Measurements from ENCODE around the gene PRXL2A. TPM values are rescaled to one million over a fixed set of nuclear protein-coding genes. Genes with fewer than 3 reads are reported as not detected.
"Not testable (repeated sequence)": the region's sequence is repeated elsewhere in the genome, so short reads cannot be mapped to it uniquely, and the experiment has no call there.

PRXL2A gene
- total and polyA plus RNA-seq, 9 donors = 62.1 to 86.7 (median 76.1) TPM

DNA sequence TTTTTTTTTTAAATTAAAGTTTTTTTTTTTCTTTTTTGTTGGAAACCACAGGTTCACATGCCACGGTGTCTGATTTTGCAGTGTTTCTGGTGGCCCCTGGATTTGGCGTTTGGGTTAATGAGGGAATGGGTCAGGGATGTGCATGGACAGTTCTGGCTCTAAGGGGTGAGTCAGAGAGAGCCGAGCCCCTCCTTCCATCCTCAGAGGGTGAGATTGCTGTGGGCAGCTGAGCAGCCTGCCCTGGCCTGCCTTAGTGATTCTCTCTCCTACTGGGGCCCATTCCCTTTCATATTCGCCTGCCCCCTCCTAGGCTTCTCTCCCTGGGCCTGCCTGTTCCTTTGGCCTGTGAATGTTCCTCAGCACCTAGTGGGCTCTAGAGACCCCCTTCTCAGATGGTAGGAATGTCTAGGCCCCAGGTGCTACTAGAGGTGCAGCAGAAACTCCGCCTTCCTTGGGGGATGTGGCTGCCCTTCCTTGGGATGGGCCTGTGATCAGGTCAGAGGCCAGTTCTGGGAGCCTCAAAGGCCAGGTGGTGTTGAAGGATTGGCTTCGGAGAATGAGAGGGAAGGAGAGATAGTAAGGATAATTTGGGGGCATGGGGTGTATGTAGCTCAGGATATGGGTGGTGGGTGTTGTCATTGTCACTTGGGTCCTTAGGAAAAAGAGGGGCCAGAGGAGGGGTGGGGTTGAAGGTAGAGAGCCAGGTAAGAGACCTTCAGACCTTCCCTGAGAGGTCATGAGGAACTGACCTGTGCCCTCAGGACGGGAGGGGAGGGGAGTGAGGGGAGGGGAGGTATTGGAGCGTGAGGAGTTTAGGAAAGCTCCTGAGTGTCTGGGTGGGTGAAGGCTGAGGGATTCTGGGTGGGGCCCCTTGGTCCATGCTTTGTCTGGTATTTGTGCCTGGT, 65.6 kb downstream of the PRXL2A start:
- DNase-seq = no peak
- H3K27ac ChIP-seq (ENCODE audit: low read length) = no peak overlapping the region
- no peaks in the 10 kb centered on the region for H3K27me3 ChIP-seq (ENCODE audit: control insufficient read depth, insufficient read depth, low read length)
- H3K4me1 ChIP-seq (ENCODE audit: control insufficient read depth, insufficient read depth, low read length) = peaks cover 37% of the 10 kb centered on the region
- peaks cover 8% of the 10 kb centered on the region for H3K9me3 ChIP-seq (replicated peaks; ENCODE audit: control insufficient read depth, low read depth, low read length)
- WGBS (ENCODE audit: insufficient coverage) = 74% methylated on average over 4 of the region's 8 CpGs
- H3K36me3 ChIP-seq (ENCODE audit: control insufficient read depth, insufficient read depth, low read length) = peaks cover 20% of the 10 kb centered on the region
- H3K4me3 ChIP-seq (ENCODE audit: low read length) = no peak overlapping the region

DNA sequence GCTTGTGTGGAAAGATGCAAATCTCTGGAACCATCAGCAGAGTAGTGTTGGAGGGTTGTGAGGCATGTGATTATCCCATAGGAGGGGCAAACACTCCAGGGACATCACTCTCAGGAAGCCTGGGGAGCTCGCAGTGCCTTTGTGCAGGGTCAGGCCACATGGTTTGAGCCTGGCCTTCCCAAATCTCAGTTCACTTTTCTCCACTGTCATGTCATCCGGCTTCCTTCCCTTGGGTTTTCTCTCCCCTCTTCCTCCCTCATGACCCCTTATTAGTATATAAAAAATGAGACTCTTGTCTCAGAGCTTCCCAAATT, 66.2 kb downstream of the PRXL2A start:
- no peak for DNase-seq
- Histone ChIP-seq H3K9me3 (replicated peaks; ENCODE audit: control insufficient read depth, low read depth, low read length) (peaks cover 8% of the 10 kb centered on the region), H3K27ac (ENCODE audit: low read length) (no peak overlapping the region), H3K4me3 (ENCODE audit: low read length) (no peak overlapping the region), H3K36me3 (ENCODE audit: control insufficient read depth, insufficient read depth, low read length) (peaks cover 19% of the 10 kb centered on the region), H3K4me1 (ENCODE audit: control insufficient read depth, insufficient read depth, low read length) (peaks cover 33% of the 10 kb centered on the region), H3K27me3 (ENCODE audit: control insufficient read depth, insufficient read depth, low read length) (no peaks in the 10 kb centered on the region)
- WGBS (ENCODE audit: insufficient coverage) = 67% methylated on average over 1 of the region's 2 CpGs

DNA sequence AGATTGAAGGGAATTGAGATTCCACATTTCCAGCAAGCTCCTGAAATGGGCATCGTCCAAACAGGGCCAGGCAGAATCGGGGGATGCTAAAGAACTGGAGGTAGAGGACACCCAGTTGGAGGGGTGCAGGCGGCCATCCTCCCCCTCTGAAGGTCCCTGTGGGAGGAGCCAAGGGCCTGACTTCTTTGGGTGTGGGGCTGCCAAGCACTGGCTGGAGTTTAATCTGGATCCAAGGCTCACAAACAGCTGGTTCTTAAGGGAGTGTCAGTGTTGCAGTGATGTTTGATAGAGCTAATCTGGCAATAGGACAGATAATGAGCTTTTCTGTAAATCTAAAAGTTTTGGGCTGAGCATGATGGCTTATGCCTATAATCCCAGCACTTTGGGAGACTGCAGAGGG, 66.6 kb downstream of the PRXL2A start:
- no peak for DNase-seq
- peaks cover 31% of the 10 kb centered on the region for H3K4me1 ChIP-seq (ENCODE audit: control insufficient read depth, insufficient read depth, low read length)
- no peak overlapping the region for H3K4me3 ChIP-seq (ENCODE audit: low read length)
- H3K27ac ChIP-seq (ENCODE audit: low read length) = peak overlapping the region; percentile 13
- H3K27me3 ChIP-seq (ENCODE audit: control insufficient read depth, insufficient read depth, low read length) = no peaks in the 10 kb centered on the region
- peaks cover 8% of the 10 kb centered on the region for H3K9me3 ChIP-seq (replicated peaks; ENCODE audit: control insufficient read depth, low read depth, low read length)
- 69% methylated on average over 3 of the region's 3 CpGs for WGBS (ENCODE audit: insufficient coverage)
- peaks cover 18% of the 10 kb centered on the region for H3K36me3 ChIP-seq (ENCODE audit: control insufficient read depth, insufficient read depth, low read length)

DNA sequence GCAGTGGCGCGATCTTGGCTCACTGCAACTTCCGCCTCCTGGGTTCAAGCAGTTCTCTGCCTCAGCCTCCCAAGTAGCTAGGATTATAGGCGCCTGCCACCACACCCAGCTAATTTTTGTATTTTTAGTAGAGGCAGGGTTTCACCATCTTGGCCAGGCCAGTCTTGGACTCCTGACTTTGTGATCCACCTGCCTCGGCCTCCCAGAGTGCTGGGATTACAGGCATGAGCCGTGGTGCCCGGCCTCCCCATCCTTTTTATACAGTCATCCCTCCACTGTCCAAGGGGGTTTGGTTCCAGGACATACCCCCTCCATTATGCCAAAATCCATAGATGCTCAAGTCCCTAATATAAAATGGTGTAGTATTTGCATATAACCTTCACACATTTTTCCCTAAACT, 67.3 kb downstream of the PRXL2A start:
- H3K27me3 ChIP-seq (ENCODE audit: control insufficient read depth, insufficient read depth, low read length); H3K4me3 ChIP-seq (ENCODE audit: low read length); DNase-seq; H3K27ac ChIP-seq (ENCODE audit: low read length); H3K9me3 ChIP-seq (replicated peaks; ENCODE audit: control insufficient read depth, low read depth, low read length): not testable (repeated sequence)
- Histone ChIP-seq H3K4me1 (ENCODE audit: control insufficient read depth, insufficient read depth, low read length) (peaks cover 29% of the 10 kb centered on the region), H3K36me3 (ENCODE audit: control insufficient read depth, insufficient read depth, low read length) (peaks cover 12% of the 10 kb centered on the region)
- no CpG with 5 or more reads among the region's 7 CpGs for WGBS (ENCODE audit: insufficient coverage)

DNA sequence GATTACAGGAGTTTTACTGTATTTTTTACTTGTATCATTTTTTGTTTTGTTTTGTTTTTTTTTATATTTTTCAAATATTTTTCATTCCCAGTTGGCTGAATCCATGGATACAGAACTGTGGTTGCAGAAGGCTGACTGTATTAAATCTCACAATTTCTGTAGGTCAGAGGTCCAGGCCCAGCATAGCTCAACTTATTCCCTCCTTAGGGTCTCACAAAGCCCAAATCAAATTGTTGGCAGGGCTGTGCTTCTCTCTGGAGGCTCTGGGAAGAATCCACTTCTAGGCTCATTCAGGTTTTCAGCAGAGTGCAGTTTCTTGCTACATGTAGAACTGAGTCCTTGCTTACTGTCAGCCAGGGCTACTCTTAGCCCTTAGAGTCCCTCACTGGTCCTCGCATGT, 68.3 kb downstream of the PRXL2A start:
- H3K27ac ChIP-seq (ENCODE audit: low read length) = no peak overlapping the region

DNA sequence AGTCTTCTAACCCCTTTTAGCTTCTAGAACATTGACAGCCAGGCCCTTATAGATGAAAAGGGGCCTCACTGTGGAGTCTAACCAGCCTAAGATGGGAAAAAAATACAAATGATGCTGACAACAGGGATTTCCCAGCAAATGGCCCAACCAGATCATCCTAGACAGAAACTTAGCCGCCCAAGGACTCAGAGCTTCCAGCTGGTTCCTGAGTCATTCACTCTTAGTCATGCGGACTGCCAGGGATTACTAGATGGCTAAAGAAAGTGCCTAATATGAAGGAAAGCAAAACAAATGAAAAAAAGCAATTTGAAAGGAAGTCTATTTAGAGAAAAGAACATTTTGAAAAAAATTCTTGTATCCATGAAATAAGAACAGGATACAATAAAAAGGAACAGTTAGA, 69.5 kb downstream of the PRXL2A start:
- H3K27ac ChIP-seq (ENCODE audit: low read length) = no peak overlapping the region

More for the DNA sequence above, 68.3 kb downstream of the PRXL2A start:
- H3K27me3 ChIP-seq (ENCODE audit: control insufficient read depth, insufficient read depth, low read length) = no peaks in the 10 kb centered on the region
- H3K36me3 ChIP-seq (ENCODE audit: control insufficient read depth, insufficient read depth, low read length) = peaks cover 3% of the 10 kb centered on the region
- H3K4me1 ChIP-seq (ENCODE audit: control insufficient read depth, insufficient read depth, low read length) = peaks cover 26% of the 10 kb centered on the region
- H3K9me3 ChIP-seq (replicated peaks; ENCODE audit: control insufficient read depth, low read depth, low read length) = peaks cover 8% of the 10 kb centered on the region
- DNase-seq = peak; percentile 72
- H3K4me3 ChIP-seq (ENCODE audit: low read length) = no peak overlapping the region
- 90% methylated on average over 1 of the region's 1 CpG for WGBS (ENCODE audit: insufficient coverage)

DNA sequence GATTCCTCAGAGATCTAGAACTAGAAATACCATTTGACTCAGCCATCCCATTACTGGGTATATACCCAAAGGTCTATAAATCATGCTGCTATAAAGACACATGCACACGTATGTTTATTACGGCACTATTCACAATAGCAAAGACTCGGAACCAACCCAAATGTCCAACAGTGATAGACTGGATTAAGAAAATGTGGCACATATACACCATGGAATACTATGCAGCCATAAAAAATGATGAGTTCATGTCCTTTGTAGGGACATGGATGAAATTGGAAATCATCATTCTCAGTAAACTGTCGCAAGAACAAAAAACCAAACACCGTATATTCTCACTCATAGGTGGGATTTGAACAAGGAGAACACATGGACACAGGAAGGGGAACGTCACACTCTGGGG, 72.0 kb downstream of the PRXL2A start:
- H3K9me3 ChIP-seq (replicated peaks; ENCODE audit: control insufficient read depth, low read depth, low read length); H3K4me3 ChIP-seq (ENCODE audit: low read length); H3K27ac ChIP-seq (ENCODE audit: low read length); H3K36me3 ChIP-seq (ENCODE audit: control insufficient read depth, insufficient read depth, low read length); DNase-seq; H3K27me3 ChIP-seq (ENCODE audit: control insufficient read depth, insufficient read depth, low read length); H3K4me1 ChIP-seq (ENCODE audit: control insufficient read depth, insufficient read depth, low read length): not testable (repeated sequence)
- WGBS (ENCODE audit: insufficient coverage) = no CpG with 5 or more reads among the region's 6 CpGs

More for the DNA sequence above, 69.5 kb downstream of the PRXL2A start:
- Histone ChIP-seq H3K4me1 (ENCODE audit: control insufficient read depth, insufficient read depth, low read length) (peaks cover 24% of the 10 kb centered on the region), H3K27me3 (ENCODE audit: control insufficient read depth, insufficient read depth, low read length) (no peaks in the 10 kb centered on the region), H3K36me3 (ENCODE audit: control insufficient read depth, insufficient read depth, low read length) (peaks cover 3% of the 10 kb centered on the region), H3K4me3 (ENCODE audit: low read length) (no peak overlapping the region), H3K9me3 (replicated peaks; ENCODE audit: control insufficient read depth, low read depth, low read length) (peaks cover 8% of the 10 kb centered on the region)
- no peak for DNase-seq
- WGBS (ENCODE audit: insufficient coverage) = 100% methylated on average over 1 of the region's 2 CpGs

DNA sequence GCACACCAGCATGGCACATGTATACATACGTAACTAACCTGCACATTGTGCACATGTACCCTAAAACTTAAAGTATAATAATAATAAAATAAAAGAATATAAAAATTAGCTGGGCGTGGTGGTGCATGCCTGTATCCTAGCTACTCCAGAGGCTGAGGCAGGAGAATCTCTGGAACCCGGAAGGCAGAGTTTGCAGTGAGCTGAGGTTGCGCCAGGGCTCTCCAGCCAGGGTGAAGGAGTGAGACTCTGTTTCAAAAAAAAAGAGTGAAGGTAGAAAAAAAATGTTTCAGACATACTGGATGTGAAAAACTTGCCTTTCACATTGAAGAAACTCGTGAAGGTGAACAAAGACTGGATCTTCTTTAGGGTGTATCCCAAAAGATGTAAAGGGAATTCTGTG, 72.5 kb downstream of the PRXL2A start:
- Histone ChIP-seq H3K4me1 (ENCODE audit: control insufficient read depth, insufficient read depth, low read length) (peaks cover 7% of the 10 kb centered on the region), H3K27ac (ENCODE audit: low read length) (no peak overlapping the region)

DNA sequence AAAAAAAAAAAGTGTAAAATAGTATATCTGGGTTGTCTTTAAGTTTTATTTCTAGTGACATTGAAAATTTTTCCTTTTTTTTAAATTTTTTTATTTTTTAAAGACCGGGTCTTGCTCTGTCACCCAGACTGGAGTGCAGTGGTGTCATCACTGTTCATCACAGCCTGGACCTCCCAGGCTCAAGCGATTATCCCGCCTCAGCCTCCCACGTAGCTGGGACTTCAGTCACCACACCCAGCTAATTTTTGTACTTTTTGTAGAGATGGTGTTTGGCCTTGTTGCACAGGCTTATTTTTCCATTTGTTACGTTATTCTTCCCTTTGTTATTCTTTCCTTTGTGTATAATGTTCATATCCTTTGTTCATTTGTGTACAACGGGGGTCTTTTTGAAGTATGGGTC, 75.9 kb downstream of the PRXL2A start:
- no peak overlapping the region for H3K27ac ChIP-seq (ENCODE audit: low read length)
- H3K27me3 ChIP-seq (ENCODE audit: control insufficient read depth, insufficient read depth, low read length) = no peaks in the 10 kb centered on the region
- 60% methylated on average over 1 of the region's 6 CpGs for WGBS (ENCODE audit: insufficient coverage)
- no peak overlapping the region for H3K4me3 ChIP-seq (ENCODE audit: low read length)
- no peak for DNase-seq
- no peaks in the 10 kb centered on the region for H3K9me3 ChIP-seq (replicated peaks; ENCODE audit: control insufficient read depth, low read depth, low read length)
- peaks cover 30% of the 10 kb centered on the region for H3K4me1 ChIP-seq (ENCODE audit: control insufficient read depth, insufficient read depth, low read length)
- H3K36me3 ChIP-seq (ENCODE audit: control insufficient read depth, insufficient read depth, low read length) = peaks cover 8% of the 10 kb centered on the region

More for the DNA sequence above, 72.5 kb downstream of the PRXL2A start:
- Histone ChIP-seq H3K27me3 (ENCODE audit: control insufficient read depth, insufficient read depth, low read length) (no peaks in the 10 kb centered on the region), H3K4me3 (ENCODE audit: low read length) (no peak overlapping the region), H3K36me3 (ENCODE audit: control insufficient read depth, insufficient read depth, low read length) (peaks cover 4% of the 10 kb centered on the region), H3K9me3 (replicated peaks; ENCODE audit: control insufficient read depth, low read depth, low read length) (peaks cover 8% of the 10 kb centered on the region)
- 73% methylated on average over 4 of the region's 5 CpGs for WGBS (ENCODE audit: insufficient coverage)
- no peak for DNase-seq

DNA sequence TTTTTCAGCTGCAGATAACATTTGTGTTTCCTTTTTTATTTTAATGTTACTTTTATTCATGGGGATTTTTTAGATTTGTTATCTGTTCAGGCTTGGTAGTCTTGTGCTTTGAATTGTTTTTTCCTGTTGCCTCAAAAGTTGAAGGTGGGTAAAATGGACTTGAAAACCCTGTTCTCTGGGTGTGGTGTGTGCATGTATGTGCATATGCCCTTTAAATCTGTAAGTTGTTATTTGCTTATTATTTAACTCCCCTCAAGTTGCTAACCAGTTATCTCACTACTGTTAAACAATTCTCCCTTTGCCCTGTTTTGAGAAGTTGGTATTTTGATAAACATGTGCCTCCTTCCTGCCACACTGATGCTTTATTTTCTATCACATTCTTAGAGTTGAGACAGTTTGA, 76.3 kb downstream of the PRXL2A start:
- Histone ChIP-seq H3K4me1 (ENCODE audit: control insufficient read depth, insufficient read depth, low read length) (peaks cover 30% of the 10 kb centered on the region), H3K9me3 (replicated peaks; ENCODE audit: control insufficient read depth, low read depth, low read length) (no peaks in the 10 kb centered on the region), H3K27me3 (ENCODE audit: control insufficient read depth, insufficient read depth, low read length) (no peaks in the 10 kb centered on the region), H3K27ac (ENCODE audit: low read length) (no peak overlapping the region), H3K36me3 (ENCODE audit: control insufficient read depth, insufficient read depth, low read length) (peaks cover 12% of the 10 kb centered on the region), H3K4me3 (ENCODE audit: low read length) (no peak overlapping the region)
- DNase-seq = no peak
